Activated CD8-positive, alpha-beta memory T cell treated with anti-CD3 and anti-CD28 coated beads for 24 hours (primary cell): Measurements from ENCODE around the gene PRKAG2.
A peak's percentile ranks its signal among the peaks of the same experiment; 100 is the strongest.

Source experiments
- DNase-seq: peaks from one replicate; pipeline ENCODE4 v3.0.0-alpha.2; 2020

Gene PRKAG2

DNA sequence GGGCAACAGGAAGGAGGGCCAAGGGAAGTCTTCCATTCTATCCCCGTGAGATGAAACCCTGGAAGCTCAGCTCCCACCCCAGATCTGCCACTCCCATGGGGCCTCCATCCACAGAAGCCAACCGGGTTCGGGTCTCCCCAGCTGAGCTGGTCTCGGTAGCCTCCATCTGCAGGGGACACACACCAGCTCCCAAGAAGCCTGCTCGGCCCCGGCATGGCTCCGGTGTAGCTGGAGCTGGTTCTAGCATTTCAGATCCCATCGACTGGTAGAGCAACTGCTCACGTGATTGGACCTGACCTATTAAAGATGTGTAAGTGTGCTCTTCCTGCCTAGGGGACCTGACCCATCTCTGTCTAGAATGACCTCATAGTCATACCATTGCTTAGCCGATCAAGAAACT, 138.0 kb downstream of the PRKAG2 start:
- no peak for DNase-seq

- DNase-seq, result no peak
Measured at GRCh38 chr7:151736403-151736909, 140.5 kb downstream of the PRKAG2 start.

GRCh38 chr7:151735851-151736402, 141.0 kb downstream of the PRKAG2 start:
- no peak for DNase-seq

- DNase-seq, result no peak
Measured at GRCh38 chr7:151735186-151735850, 141.6 kb downstream of the PRKAG2 start.

- no peak for DNase-seq
Measured at GRCh38 chr7:151732834-151733592, 143.9 kb downstream of the PRKAG2 start.

GRCh38 chr7:151732292-151732691, 144.6 kb downstream of the PRKAG2 start:
- DNase-seq, result no peak

- DNase-seq, result no peak
Measured at GRCh38 chr7:151731022-151731441, 145.9 kb downstream of the PRKAG2 start.

- DNase-seq, result no peak
Measured at GRCh38 chr7:151730591-151730990, 146.3 kb downstream of the PRKAG2 start.

GRCh38 chr7:151729521-151729921, 147.4 kb downstream of the PRKAG2 start:
- no peak for DNase-seq

DNA sequence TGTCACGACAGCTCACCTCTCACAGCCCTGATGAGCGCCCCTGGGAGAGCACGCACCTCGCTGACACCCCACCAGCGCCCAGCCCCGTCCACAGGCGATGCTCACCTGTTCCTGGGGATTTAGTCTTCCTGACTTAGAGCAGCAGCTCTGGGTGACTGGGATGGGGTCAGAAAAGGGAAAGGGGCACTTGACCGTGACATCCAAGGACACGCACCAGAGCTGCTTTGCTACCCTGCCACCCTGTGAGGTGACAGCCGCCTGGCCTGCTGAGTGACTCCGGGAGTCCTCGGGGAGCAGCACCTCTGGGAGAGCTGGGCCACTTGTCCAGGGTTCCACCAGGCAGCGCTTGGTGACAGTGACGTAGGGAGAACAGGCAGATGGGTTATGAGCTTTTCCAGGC, 148.2 kb downstream of the PRKAG2 start:
- DNase-seq, result no peak

- DNase-seq, result no peak
Measured at GRCh38 chr7:151728286-151728660, 148.6 kb downstream of the PRKAG2 start.

DNA sequence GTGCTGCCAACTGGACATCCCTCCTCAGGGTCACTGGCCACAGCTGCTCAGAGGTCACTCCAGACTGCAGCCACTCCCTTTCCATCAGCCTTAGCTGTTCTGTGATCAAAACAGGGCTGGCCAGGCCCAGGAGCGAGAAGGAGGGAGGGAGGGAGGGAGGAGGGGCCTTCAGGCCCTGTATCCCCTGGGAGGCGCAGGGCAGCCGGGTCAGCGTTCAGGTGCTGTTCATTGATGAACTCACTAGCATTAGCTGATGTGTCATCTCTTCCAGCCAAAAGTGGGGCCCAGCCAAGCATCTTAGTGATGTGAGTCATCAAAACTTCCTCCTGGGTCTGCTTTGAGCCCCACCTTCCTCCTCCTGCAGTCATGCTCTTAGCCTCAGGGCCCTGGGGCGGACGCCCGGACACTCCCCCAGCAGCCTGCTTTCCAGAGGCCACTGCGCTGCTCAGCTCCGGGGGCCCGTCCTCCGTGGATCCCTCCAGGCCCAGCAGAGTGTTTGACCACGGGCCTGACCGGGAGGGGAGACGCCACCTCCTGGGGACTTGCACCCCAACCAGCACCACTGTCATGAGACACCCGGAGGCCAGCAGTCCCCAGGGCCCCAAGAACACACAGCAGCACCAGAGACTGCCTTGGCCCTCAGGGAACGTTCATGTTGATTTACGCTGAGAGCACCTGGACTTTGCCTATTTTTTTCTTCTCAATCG, 149.2 kb downstream of the PRKAG2 start:
- DNase-seq, result peak; percentile 68

- DNase-seq, result no peak
Measured at GRCh38 chr7:151726652-151727578, 150.0 kb downstream of the PRKAG2 start.

DNA sequence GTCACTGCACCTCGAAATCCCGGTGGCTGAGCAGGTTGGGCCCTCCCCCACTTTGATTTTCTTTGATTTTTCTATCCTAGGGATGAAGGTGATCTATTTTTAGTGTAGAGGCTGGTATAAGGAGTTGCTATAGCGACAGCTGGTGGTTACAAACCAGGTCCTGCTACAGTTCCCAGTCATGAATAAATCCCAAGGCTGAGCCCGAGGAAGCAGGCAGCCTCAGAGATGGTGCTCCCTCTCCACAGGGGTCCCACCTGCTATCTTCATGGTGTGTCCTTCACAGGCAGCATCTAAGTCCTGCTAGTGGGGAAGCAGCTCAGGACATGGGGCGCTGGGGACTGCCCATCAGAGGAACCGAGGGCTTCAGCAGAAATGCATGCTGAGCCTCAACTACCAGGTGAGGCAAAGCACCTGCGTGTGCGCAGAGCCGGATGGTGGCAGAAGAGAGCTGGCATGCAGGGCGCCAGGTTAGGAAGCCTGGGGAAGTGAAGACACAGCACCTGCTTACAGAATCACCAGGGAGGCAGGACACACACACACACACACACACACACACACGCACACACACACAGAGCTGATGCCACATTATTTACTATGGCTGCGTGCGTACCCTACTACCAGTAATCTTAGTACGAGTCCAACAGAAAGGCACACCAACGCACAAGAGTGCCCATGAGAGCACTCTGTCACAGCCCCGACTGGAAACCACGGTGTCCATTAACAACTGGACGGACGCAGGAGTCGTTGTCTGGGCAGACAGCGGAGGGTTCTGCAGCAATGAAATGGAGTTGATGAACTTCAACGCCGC, 150.9 kb downstream of the PRKAG2 start:
- no peak for DNase-seq

GRCh38 chr7:151724920-151725584, 151.9 kb downstream of the PRKAG2 start:
- DNase-seq, result no peak

DNA sequence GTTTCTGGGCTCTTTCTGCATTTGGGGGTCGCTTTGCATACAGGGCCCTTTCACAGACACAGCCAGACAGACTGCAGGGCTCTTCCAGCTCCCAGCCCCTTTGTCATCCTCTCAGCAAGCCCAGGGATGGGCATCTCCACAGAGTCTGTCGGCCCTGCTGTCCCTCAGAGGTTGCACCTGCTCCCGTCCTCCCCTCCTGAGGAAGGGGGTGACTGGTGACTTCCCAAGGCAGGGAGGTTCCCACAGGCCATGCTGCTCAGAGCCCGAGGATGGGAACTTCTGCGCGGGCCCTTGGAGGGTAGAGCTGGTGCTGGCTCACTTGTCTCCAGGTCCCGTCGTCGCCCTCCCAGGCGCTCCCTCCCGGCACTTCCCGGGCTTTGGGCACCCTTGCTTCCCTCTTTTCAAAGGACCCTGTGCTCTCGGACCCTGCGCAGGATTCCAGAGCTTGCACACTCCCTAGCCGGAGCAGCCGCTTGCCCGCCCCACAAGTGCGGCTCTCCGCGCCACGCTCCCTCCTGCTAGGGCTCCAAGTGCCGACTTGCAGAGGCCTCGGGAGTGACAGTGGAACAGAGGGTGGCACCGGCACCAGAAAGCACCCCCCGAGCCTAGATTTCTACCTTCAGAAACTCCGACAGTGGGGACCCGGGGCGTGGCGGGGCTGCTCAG, 152.5 kb downstream of the PRKAG2 start:
- no peak for DNase-seq

DNA sequence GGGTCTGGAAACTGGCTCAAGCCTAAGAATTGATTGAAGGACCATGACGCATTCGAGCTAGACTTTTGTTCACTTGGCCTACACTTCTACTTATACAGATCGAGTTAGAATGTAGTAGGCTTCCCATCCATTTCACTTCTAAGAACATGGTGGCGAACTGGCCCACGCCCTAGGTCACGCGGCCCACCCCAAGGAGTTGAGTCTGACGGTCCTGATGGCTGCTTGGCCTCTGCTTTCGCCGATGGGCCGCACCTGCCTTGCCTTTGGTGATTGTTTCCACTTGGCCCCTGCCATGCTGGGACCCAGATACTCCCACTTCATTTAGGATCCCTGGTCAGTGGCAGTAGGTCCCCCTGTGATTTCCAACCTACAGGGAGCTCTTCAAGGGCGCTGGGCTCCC, 153.6 kb downstream of the PRKAG2 start:
- DNase-seq, result no peak

GRCh38 chr7:151722533-151722932, 154.4 kb downstream of the PRKAG2 start:
- DNase-seq, result no peak

DNA sequence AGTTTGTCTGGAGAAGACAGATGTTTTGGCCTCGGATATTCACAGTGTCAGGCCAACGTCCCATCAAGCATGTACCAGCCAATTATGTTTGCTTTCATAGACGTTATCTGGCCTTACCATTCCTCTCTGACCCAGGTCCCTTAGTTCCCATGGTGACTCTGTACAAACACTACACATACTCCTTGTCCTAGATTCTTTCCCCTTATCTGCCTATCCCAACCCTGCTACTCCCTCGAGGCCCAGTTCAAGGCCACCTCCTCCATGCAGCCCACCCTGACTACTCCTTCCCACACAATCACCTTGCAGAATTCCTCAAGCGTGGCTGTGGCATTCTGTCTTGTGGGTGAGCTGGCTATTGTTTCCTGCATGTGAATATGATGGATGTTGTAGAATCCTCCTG, 155.2 kb downstream of the PRKAG2 start:
- no peak for DNase-seq

GRCh38 chr7:151721236-151721635, 155.7 kb downstream of the PRKAG2 start:
- DNase-seq, result no peak
